ENCODE results near the gene ARHGAP10. TPM values are rescaled to one million over a fixed set of nuclear protein-coding genes. Genes with fewer than 3 reads are reported as not detected.

The ARHGAP10 gene
- total RNA-seq, 1 experiment from 2014 or later = 36.6 TPM

DNA sequence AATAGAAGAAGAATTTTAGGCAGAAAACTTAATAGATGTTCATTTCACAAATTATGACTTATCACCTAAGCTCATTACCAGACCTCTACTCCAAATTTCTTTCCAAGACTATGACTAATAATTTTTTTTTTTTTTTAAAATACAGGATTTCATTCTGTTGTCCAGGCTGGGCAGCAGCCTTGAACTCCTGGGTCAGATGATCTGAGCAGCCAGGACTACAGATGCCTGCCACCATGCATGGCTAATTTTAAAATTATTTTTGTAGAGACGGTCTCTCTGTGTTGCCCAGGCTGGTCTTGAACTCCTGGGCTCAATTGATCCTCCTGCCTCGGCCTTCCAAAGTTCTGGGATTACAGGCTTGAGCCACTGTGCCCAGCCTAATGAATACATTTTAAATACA lies 119.2 kb downstream of the ARHGAP10 start:
- H3K4me1 ChIP-seq = no peaks in the 10 kb centered on the region
- H3K9me3 Mint-ChIP-seq (ENCODE audit: unreplicated experiment) = no peaks in the 10 kb centered on the region
- H3K4me3 Mint-ChIP-seq (ENCODE audit: unreplicated experiment) = no peak overlapping the region
- H3K4me1 Mint-ChIP-seq (ENCODE audit: low read depth, unreplicated experiment) = no peaks in the 10 kb centered on the region
- no peaks in the 10 kb centered on the region for H3K36me3 ChIP-seq (ENCODE audit: control insufficient read depth, insufficient read depth, low read length)
- TF ChIP-seq, protein P1, sequence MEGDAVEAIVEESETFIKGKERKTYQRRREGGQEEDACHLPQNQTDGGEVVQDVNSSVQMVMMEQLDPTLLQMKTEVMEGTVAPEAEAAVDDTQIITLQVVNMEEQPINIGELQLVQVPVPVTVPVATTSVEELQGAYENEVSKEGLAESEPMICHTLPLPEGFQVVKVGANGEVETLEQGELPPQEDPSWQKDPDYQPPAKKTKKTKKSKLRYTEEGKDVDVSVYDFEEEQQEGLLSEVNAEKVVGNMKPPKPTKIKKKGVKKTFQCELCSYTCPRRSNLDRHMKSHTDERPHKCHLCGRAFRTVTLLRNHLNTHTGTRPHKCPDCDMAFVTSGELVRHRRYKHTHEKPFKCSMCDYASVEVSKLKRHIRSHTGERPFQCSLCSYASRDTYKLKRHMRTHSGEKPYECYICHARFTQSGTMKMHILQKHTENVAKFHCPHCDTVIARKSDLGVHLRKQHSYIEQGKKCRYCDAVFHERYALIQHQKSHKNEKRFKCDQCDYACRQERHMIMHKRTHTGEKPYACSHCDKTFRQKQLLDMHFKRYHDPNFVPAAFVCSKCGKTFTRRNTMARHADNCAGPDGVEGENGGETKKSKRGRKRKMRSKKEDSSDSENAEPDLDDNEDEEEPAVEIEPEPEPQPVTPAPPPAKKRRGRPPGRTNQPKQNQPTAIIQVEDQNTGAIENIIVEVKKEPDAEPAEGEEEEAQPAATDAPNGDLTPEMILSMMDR (IDR thresholded peaks at IDR 0.05; ENCODE audit: insufficient read depth in 1 of 2, low read depth in 1 of 2, low read length in 1 of 2, severe bottlenecking in 1 of 2, unreplicated experiment in 1 of 2) = no peak
- CTCF ChIA-PET = no interaction called here
- intact Hi-C loops (cut with micrococcal nuclease; ENCODE audit: unreplicated experiment) = no loop called here
- POLR2A ChIA-PET = interaction anchor here (0.7 kb wide), 1 partner anchor 13 kb away, joined by 3 read pairs; no protein-coding TSS in a partner anchor
- H3K27ac Mint-ChIP-seq (ENCODE audit: unreplicated experiment) = no peak overlapping the region
- no peaks in the 10 kb centered on the region for H3K9me3 ChIP-seq
- no peaks in the 10 kb centered on the region for H3K27me3 Mint-ChIP-seq (ENCODE audit: insufficient read depth, unreplicated experiment)
- no peaks in the 10 kb centered on the region for H3K27me3 ChIP-seq (replicated peaks; ENCODE audit: control insufficient read depth, insufficient read depth, low read length)
- no peak for DNase-seq
- BruUV-seq (replicated peaks) = no TSS peak
- no peak overlapping the region for H3K4me3 ChIP-seq (ENCODE audit: low read depth, low read length)
- H3K36me3 Mint-ChIP-seq (ENCODE audit: insufficient read depth, unreplicated experiment) = peaks cover 32% of the 10 kb centered on the region

DNA sequence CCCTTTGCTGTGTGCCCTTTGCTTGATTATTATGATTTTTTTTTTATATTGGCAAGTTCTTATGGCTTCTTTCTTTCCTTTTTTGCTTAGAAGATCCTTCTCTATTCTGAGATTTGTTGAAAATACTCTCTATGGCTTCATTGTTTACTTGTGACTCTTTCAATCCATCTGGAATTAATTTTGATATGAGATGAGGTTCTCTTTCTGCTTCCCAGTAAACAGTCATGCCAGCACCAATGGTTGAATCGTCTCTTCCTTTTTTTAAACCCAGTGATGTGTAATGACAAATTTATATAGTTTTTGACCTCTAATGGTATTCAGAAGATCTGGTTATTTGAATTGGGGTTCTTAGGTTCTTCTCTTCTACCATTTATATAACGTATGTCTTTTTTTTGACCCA lies 121.8 kb downstream of the ARHGAP10 start:
- H3K27me3 Mint-ChIP-seq (ENCODE audit: insufficient read depth, unreplicated experiment) = no peaks in the 10 kb centered on the region
- H3K27me3 ChIP-seq (replicated peaks; ENCODE audit: control insufficient read depth, insufficient read depth, low read length) = no peaks in the 10 kb centered on the region
- no peaks in the 10 kb centered on the region for H3K9me3 Mint-ChIP-seq (ENCODE audit: unreplicated experiment)
- BruUV-seq (replicated peaks) = no TSS peak
- TF ChIP-seq, protein P1 (IDR thresholded peaks at IDR 0.05; ENCODE audit: insufficient read depth in 1 of 2, low read depth in 1 of 2, low read length in 1 of 2, severe bottlenecking in 1 of 2, unreplicated experiment in 1 of 2) = no peak
- ChIA-PET POLR2A (no interaction called here), CTCF (no interaction called here)
- H3K4me3 Mint-ChIP-seq (ENCODE audit: unreplicated experiment) = no peak overlapping the region
- no peak overlapping the region for H3K27ac Mint-ChIP-seq (ENCODE audit: unreplicated experiment)
- H3K4me3 ChIP-seq (ENCODE audit: low read depth, low read length) = no peak overlapping the region
- intact Hi-C loops (cut with micrococcal nuclease; ENCODE audit: unreplicated experiment) = no loop called here
- DNase-seq = no peak
- H3K36me3 Mint-ChIP-seq (ENCODE audit: insufficient read depth, unreplicated experiment) = peaks cover 37% of the 10 kb centered on the region
- no peaks in the 10 kb centered on the region for H3K4me1 Mint-ChIP-seq (ENCODE audit: low read depth, unreplicated experiment)
- no peaks in the 10 kb centered on the region for H3K4me1 ChIP-seq
- no peaks in the 10 kb centered on the region for H3K36me3 ChIP-seq (ENCODE audit: control insufficient read depth, insufficient read depth, low read length)
- H3K9me3 ChIP-seq = no peaks in the 10 kb centered on the region

DNA sequence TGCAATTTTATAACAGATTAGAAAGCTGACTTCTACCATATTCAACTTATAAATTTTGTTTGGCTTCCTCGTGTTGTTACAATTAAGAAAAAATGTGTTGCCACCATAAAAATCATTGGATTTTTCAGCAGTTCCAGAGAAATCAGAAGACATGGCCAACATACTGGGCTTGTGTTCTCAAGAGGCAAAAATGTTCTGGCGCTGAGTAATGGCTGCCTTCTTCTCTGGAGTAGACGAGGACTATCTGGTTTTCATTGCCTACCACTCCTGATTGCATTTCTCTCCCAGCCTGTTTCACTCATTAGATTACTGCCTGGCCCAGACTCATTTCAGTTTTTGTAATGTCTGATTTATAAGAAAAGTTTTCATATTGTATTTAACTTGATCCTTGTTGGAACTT lies 122.3 kb downstream of the ARHGAP10 start:
- Mint-ChIP-seq H3K9me3 (ENCODE audit: unreplicated experiment) (no peaks in the 10 kb centered on the region), H3K36me3 (ENCODE audit: insufficient read depth, unreplicated experiment) (peaks cover 42% of the 10 kb centered on the region), H3K27ac (ENCODE audit: unreplicated experiment) (no peak overlapping the region), H3K4me1 (ENCODE audit: low read depth, unreplicated experiment) (no peaks in the 10 kb centered on the region), H3K27me3 (ENCODE audit: insufficient read depth, unreplicated experiment) (no peaks in the 10 kb centered on the region), H3K4me3 (ENCODE audit: unreplicated experiment) (no peak overlapping the region)
- TF ChIP-seq, protein P1 (IDR thresholded peaks at IDR 0.05; ENCODE audit: insufficient read depth in 1 of 2, low read depth in 1 of 2, low read length in 1 of 2, severe bottlenecking in 1 of 2, unreplicated experiment in 1 of 2) = no peak
- Histone ChIP-seq H3K4me3 (ENCODE audit: low read depth, low read length) (no peak overlapping the region), H3K27me3 (replicated peaks; ENCODE audit: control insufficient read depth, insufficient read depth, low read length) (no peaks in the 10 kb centered on the region), H3K4me1 (no peaks in the 10 kb centered on the region), H3K9me3 (no peaks in the 10 kb centered on the region), H3K36me3 (ENCODE audit: control insufficient read depth, insufficient read depth, low read length) (no peaks in the 10 kb centered on the region)
- BruUV-seq (replicated peaks) = no TSS peak
- ChIA-PET CTCF (no interaction called here), POLR2A (no interaction called here)
- intact Hi-C loops (cut with micrococcal nuclease; ENCODE audit: unreplicated experiment) = no loop called here
- DNase-seq = no peak
